ENCODE measurements around the gene DRC7.
A peak's percentile ranks its signal among the peaks of the same experiment; 100 is the strongest.

The DRC7 gene, protein sequence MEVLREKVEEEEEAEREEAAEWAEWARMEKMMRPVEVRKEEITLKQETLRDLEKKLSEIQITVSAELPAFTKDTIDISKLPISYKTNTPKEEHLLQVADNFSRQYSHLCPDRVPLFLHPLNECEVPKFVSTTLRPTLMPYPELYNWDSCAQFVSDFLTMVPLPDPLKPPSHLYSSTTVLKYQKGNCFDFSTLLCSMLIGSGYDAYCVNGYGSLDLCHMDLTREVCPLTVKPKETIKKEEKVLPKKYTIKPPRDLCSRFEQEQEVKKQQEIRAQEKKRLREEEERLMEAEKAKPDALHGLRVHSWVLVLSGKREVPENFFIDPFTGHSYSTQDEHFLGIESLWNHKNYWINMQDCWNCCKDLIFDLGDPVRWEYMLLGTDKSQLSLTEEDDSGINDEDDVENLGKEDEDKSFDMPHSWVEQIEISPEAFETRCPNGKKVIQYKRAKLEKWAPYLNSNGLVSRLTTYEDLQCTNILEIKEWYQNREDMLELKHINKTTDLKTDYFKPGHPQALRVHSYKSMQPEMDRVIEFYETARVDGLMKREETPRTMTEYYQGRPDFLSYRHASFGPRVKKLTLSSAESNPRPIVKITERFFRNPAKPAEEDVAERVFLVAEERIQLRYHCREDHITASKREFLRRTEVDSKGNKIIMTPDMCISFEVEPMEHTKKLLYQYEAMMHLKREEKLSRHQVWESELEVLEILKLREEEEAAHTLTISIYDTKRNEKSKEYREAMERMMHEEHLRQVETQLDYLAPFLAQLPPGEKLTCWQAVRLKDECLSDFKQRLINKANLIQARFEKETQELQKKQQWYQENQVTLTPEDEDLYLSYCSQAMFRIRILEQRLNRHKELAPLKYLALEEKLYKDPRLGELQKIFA

DNA sequence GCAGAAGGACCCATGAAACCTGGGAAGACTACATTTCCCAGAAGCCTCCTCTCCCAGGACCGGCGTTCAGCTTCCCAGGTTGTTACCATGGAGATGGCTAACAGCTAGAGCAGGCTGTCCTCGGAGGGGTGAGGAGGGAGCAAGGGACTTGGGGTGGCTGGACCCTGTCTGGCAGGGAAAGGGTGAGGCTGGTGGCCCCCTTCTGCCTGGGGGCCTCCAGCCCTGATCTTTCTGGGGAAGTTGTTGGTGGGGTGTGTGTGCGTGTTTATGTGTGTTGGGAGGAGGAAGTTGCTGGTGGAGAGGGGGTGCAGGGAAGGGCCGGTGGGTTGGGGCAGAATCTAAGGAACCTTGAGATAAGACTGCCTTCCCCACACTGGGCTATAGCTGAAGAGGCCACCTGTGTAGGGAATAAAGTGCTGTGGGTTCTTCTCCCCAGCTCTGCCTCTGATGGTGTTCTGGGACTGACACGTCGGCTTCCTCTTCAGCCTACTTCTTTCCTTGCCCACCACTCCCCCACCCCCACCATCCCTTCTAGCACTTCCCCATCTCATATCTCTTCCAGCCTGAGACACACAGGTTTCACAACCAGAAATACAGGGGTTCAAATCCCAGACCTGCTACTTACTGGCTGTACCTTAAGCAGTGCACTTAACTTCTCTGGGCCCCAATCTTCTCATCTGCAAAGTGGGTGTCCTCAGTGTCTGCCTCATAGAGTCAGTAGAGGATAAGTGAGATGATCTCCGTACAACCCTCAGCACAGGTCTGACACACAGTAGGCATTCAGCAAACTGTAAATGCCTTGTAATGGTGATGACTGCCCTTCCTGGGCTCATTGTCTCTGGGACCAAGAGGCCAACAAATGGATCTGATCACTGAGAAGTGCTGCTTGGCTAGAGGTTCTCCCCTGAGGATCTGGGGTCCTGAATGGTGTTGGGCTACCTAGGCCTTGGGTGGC is at the start of gene DRC7:
TSS of gene DRC7 (plus strand) at position 82 of the 955 bp plus-strand sequence. CDS start 3,144 bp downstream, outside the sequence.
- DNase-seq, result peak; percentile 31 to 67

DNA sequence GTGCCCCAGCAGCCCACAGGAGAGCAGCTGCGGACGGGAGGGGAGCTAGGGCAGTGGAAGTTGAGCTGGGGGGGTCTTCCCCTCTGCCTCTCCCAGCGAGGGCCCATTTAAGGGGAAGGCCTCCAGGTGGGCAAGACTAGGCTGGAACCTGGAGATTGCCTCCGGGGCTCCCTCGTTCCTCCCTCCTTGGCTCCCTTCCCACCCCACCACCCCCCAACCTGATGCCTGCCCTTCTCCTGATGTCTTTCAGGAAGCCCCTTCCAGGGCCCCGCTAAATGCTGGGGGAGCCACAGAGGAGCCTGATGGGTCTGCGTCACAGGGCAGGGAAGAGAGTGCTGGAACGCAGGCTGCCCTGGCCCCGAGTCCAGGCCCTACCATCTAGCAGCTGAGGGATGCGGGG is 49.4 kb upstream of the DRC7 start:
- no peak for DNase-seq

GRCh38 chr16:57645691-57646387 is 48.8 kb upstream of the DRC7 start:
- DNase-seq, result no peak

GRCh38 chr16:57646388-57647039 is 48.1 kb upstream of the DRC7 start:
- peak; percentile 40 to 48 for DNase-seq

DNA sequence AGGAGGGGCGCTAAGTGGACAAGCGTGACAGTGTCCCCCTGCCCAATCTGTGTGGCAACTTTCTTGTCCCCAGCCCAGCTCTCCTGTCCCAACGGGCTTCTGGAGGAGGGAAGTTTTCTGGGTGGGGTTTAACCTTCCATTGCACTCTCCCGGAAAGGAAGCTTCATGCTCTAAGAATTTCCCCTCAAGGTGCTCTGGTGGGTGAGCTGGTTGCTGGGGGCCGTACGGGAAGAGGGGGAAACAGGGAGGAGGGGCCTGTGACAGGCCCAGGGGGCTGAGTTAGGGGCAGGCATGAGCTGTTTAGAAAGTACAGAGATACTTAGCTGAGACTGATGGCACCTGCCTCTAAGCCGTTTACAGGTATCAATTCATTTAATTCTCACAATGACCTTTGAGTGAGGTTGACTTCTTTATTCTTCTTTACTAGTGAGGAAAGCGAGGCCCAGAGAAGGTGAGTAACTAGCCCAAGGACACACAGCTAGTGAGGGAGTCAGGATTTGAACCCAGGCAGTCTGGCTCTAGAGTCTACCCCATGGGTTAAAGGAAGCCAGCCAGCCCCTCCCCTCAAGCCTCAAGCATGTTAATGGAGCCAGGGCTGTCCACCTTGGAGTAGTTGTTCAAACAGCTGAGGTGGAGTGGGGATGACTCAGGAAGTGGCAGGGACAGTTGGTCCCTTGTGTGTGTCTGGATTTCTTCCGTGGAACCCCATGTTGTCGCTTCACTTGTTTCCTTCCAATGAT is 47.3 kb upstream of the DRC7 start:
- DNase-seq, result no peak

- DNase-seq, result peak in 1 of 2 donors; percentile 35
Observed at GRCh38 chr16:57648125-57648524, 46.5 kb upstream of the DRC7 start.

DNA sequence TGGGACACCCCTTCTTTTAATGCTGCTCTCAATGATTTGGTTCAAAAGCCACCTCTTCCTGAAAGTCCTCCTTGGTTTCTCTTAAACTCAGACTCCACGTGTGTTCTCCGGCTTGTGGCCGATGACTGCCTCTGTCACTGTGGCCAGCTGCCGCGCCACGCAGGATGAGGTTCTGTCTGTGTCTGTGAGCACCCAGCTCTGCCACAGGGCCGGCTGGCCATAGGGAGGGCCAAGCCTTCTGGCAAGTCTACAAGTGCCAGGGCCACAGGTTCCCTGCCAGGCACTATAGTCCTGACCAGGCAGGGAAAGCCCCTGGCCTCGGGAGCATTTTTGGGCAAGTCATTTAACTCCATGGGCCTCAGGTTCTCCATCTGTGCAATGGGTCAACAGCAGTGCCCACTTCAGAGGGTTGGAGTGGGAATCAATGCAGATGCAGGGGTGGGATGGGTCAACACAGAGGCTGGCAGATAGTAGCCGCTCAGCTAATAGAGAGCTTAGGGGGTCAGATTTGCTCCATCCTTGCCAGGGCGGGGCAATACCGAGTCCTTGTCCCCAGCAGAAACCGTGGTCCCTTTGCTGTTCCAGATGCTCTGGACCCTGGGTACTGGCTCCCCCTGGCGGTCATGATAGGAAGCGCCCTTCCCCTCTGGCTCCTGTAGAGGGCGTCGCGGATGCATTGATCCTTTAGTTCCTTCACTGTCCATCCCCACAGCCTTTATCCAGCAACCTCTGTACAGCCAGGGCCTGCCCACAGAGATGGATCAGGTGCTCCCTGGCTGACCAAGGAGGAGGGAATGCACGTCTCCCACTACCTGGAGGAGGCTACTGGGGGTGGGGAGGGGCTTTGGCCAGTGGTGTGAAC is 45.8 kb upstream of the DRC7 start:
- peak; percentile 79 to 87 for DNase-seq

DNA sequence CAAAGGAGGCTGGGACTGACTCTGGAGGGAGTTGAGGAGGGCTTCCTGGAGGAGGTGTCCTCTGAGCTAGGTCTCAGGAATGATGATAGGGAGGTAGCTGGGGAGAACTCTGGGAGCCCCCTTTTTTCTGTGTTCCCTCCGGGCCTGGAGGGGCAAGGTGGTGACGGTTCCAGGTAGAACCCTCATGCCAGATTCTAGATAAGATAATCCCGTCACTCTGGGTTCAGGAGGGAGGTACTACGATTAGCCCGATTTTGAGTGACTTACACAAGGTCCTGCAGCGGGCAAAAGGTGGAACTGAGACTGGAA is 45.2 kb upstream of the DRC7 start:
- DNase-seq, result no peak

DNA sequence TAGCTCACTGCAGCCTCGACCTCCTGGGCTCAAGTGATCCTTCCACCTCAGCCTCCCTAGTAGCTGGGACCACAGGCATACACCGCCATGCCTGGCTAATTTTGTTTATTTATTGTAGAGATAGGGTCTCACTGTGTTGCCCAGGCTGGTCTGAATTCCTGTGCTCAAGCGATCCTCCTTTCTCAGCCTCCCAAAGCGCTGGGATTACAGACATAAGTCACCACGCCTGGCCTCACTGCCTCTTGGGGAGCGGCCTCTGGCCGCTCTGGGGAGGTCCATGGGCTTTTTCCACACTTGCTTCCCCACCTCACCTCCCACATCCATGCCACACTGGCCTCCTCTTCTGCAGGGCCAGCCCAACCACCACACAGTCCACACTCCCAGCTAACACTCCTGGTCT is 44.8 kb upstream of the DRC7 start:
- no peak for DNase-seq

- peak; percentile 17 to 40 for DNase-seq
Observed at GRCh38 chr16:57651344-57652333, 43.0 kb upstream of the DRC7 start.

DNA sequence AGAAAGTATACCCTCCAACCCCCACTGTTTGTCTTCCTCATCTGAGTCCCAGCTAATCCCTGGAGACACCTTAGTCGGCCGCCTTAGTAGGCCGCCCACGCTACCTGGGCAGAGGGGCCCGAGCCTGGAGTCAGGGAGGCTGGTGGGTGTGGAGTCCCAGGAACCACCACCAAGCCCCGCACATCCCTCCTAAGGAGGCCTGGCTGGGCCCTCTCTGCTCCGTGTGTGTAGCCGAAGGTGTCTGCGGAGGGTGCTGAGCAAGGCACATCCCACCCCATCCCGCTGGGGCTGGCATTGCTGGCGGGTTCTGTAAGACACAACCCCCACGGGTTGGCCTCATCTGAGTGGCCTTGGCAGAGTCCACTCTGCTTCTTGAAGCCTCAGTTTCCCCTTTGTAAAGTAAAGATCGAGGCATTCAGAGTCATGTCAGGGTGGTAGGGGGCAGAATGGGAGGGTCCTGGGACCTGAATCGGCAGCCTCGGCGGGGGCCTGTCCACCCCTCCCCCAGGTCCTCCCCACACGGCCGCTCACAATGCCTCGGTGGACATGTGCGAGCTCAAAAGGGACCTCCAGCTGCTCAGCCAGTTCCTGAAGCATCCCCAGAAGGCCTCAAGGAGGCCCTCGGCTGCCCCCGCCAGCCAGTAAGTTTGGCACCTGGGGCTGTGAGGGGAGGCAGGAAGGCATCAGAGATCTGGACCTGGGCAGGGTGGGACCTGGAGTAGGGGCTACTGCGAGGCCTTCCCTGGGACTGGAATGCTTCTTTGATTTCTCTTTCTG is 41.7 kb upstream of the DRC7 start:
- no peak for DNase-seq

DNA sequence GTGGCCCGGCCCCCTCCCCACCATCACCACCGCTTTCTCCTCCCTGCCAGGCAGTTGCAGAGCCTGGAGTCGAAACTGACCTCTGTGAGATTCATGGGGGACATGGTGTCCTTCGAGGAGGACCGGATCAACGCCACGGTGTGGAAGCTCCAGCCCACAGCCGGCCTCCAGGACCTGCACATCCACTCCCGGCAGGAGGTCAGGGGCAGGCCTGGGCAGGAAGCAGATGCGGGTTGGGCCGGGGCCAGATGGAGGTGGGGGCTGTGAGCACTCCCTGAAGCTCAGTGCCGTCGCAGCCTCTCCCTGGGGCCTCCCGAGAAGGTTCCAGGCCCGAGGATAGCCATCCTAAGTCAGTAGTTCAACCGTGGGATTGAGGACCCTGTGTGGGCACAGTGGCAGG is 40.7 kb upstream of the DRC7 start:
- no peak for DNase-seq

- DNase-seq, result no peak
Observed at GRCh38 chr16:57656342-57656955, 38.2 kb upstream of the DRC7 start.

DNA sequence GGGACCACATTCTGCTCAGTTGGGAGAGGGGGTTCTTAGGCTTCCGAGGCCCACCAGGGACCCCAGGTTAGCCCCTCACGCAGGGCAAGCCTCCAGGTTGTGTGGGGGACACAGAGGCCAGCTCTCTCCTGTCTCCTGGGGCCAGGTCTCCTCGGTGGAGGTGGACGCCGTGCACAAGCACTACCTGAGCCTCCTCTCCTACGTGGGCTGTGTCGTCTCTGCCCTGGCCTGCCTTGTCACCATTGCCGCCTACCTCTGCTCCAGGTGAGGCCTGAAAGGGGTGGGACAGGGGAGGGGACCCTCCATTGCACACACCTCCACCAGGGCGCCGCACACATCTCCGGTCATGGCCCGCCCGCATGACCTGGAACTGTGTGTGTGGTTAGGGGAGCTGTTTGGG is 37.4 kb upstream of the DRC7 start:
- no peak for DNase-seq

DNA sequence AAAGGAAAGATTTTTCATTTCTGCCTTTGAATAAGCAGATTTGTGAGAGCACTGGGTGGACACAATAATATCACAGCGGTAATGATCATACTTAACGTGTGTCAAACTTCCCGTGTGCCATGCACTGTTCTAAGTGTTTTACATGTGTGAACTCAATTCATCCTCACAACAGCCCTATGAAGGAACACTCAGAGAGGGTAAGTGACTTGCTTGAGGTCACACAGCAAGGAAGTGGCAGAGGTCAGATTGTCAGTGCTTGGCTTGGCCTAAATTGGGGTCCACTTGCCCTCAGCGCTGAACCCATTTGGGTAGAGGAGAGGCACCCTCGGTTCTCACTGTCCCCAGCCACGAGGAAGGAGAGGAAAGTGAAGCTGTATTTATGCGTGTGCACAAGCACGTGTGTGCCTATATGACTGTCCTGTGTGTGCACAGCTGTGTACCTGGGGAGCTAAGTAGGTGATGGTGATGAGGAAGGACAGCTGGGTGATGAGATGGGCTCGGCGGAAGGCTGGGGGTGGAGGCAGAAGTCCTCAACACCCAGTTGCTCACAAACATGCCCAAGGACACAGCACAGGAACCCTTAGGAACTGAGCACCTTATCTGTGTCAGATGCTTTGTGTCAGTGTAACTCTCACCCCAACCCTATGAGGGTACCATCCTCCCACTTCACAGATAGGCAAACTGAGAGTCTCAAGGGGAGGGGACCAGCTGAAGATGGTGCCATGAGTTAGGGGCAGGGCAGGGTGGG is 36.3 kb upstream of the DRC7 start:
- no peak for DNase-seq

- DNase-seq, result no peak
Observed at GRCh38 chr16:57658878-57659674, 35.5 kb upstream of the DRC7 start.

Data from CD4-positive, alpha-beta T cell treated with Interleukin-1 beta for 1 hour (primary cell).